B cell (primary cell): Measurements from ENCODE around the gene SHROOM2. TPM values are rescaled to one million over a fixed set of nuclear protein-coding genes. Genes with fewer than 3 reads are reported as not detected.

ENCODE experiments used
- ATAC-seq: fragments of 200-7000 bp; cut with Tn5 transposase; one replicate; pipeline ENCODE4 v1.10.0; 2021; ENCODE audit warnings: low read depth, mild to moderate bottlenecking, moderate number of reproducible peaks, moderate library complexity
- CTCF ChIA-PET: fragments of 350-600 bp; sonication (Branson Sonifier 250); formaldehyde crosslinking; loops from one replicate; lab custom pipeline; 2021; ENCODE audit warnings: antibody characterized with exemption, inconsistent platforms; lab: Charles Lee
- POLR2A ChIA-PET: fragments of 350-600 bp; sonication (Branson Sonifier 250); formaldehyde crosslinking; loops from one replicate; lab custom pipeline; 2021; ENCODE audit warnings: antibody characterized with exemption; lab: Charles Lee
- DNase-seq: peaks from one replicate; pipeline ENCODE4 v3.0.0; 2013
- H2AFZ ChIP-seq: 2 replicates; pipeline ENCODE4 v1.6.1; 2012; ENCODE audit warnings: mild to moderate bottlenecking, low read depth, low read length; ENCODE audit not compliant: insufficient read depth, poor library complexity, severe bottlenecking
- H3K27ac ChIP-seq, 2 donors: 1 replicate in 1 of 2; 2 replicates in 1 of 2; pipeline ENCODE4 v1.5.1; 2012 to 2013; ENCODE audit warnings: low read length in 2 of 2, mild to moderate bottlenecking in 2 of 2, moderate library complexity in 1 of 2
- H3K27me3 ChIP-seq, 4 experiments: fragments of 200-600 bp in 1 of 4; sonication (generic) in 1 of 4; replicated peaks in 1 of 4; 1 replicate in 2 of 4; 2 replicates in 2 of 4; pipeline versions ENCODE4 v1.6.1 to v1.7.0; 2013 to 2016; ENCODE audit warnings: low read length in 3 of 4, mild to moderate bottlenecking in 2 of 4, mixed read lengths in 1 of 4, moderate library complexity in 1 of 4; ENCODE audit not compliant: insufficient read depth in 4 of 4, control insufficient read depth in 3 of 4; ENCODE audit errors: control extremely low read depth in 1 of 4
- H3K36me3 ChIP-seq, 2 experiments: replicated peaks in 1 of 2; 1 replicate in 1 of 2; 2 replicates in 1 of 2; pipeline versions ENCODE4 v1.6.1 to v1.7.1; 2013; ENCODE audit warnings: low read length in 1 of 2; ENCODE audit not compliant: insufficient read depth in 2 of 2, control insufficient read depth in 1 of 2; ENCODE audit errors: control extremely low read depth in 1 of 2, extremely low read depth in 1 of 2
- H3K4me1 ChIP-seq, 2 donors: fragments of 200-600 bp in 1 of 2; sonication (generic) in 1 of 2; 1 replicate in 1 of 2; 2 replicates in 1 of 2; pipeline versions ENCODE4 v1.5.1 to v1.6.1; 2013 to 2017; ENCODE audit warnings: low read length in 2 of 2; ENCODE audit not compliant: control insufficient read depth in 2 of 2, insufficient read depth in 2 of 2
- H3K4me2 ChIP-seq: replicated peaks from 2 replicates; pipeline ENCODE3; 2012; ENCODE audit warnings: mild to moderate bottlenecking, low read depth, low read length; ENCODE audit not compliant: poor library complexity, severe bottlenecking
- H3K4me3 ChIP-seq, 5 experiments: fragments of 200-600 bp in 1 of 5; sonication (generic) in 1 of 5; 1 replicate in 3 of 5; 2 replicates in 2 of 5; pipeline versions ENCODE4 v1.5.1 to v1.7.0; 2011 to 2016; ENCODE audit warnings: low read length in 4 of 5, mild to moderate bottlenecking in 4 of 5, low read depth in 2 of 5, control low read depth in 1 of 5, moderate library complexity in 1 of 5; ENCODE audit not compliant: insufficient read depth in 1 of 5; ENCODE audit errors: control extremely low read depth in 1 of 5, extremely low read depth in 1 of 5
- H3K79me2 ChIP-seq: fragments of 200-600 bp; sonication (generic); one replicate; pipeline ENCODE4 v1.6.0; 2016; ENCODE audit warnings: low read length; ENCODE audit not compliant: control insufficient read depth, insufficient read depth
- H3K9ac ChIP-seq: fragments of 200-600 bp; sonication (generic); 2 replicates; pipeline ENCODE4 v1.6.1; 2017; ENCODE audit warnings: mild to moderate bottlenecking, low read length, moderate library complexity
- H3K9me3 ChIP-seq, 3 donors: one replicate each; pipeline versions ENCODE4 v1.6.1 to v1.7.1; 2013; ENCODE audit warnings: low read length in 2 of 3; ENCODE audit not compliant: control insufficient read depth in 2 of 3, insufficient read depth in 1 of 3; ENCODE audit errors: control extremely low read depth in 1 of 3
- H4K20me1 ChIP-seq: 2 replicates; pipeline ENCODE4 v1.6.0; 2012; ENCODE audit warnings: mild to moderate bottlenecking, low read length; ENCODE audit not compliant: insufficient read depth, control insufficient read depth, poor library complexity, severe bottlenecking
- H3K27ac Mint-ChIP-seq: one replicate; pipeline ENCODE4 v1.8.0; 2021; ENCODE audit warnings: mixed read lengths
- H3K27me3 Mint-ChIP-seq: one replicate; pipeline ENCODE4 v1.8.0; 2021; ENCODE audit warnings: mixed read lengths
- H3K4me1 Mint-ChIP-seq: one replicate; pipeline ENCODE4 v1.8.0; 2021; ENCODE audit warnings: mixed read lengths
- H3K4me3 Mint-ChIP-seq: one replicate; pipeline ENCODE4 v1.8.0; 2021; ENCODE audit warnings: mixed read lengths
- H3K9me3 Mint-ChIP-seq: one replicate; pipeline ENCODE4 v1.8.0; 2022; ENCODE audit warnings: mixed read lengths; ENCODE audit not compliant: insufficient read depth
- CTCF ChIP-seq: fragments of 200-600 bp; IDR thresholded peaks from one replicate; pipeline ENCODE4 v1.8.0; 2022; ENCODE audit warnings: antibody characterized with exemption, mild to moderate bottlenecking
- EZH2 ChIP-seq: IDR thresholded peaks from 2 replicates; pipeline ENCODE4 v1.6.1; 2012; ENCODE audit warnings: borderline replicate concordance, low read depth, mild to moderate bottlenecking, moderate library complexity, low read length; ENCODE audit not compliant: insufficient read depth, poor library complexity, severe bottlenecking
- WGBS: methylation state at CpG from one replicate; pipeline ENCODE4 v1.1.5; 2013; ENCODE audit warnings: missing lambda C conversion rate; ENCODE audit not compliant: insufficient coverage; 5-methylcytosine and 5-hydroxymethylcytosine counted together
- intact Hi-C: fragments of 100-400 bp; cut with micrococcal nuclease; formaldehyde crosslinking; loops from one replicate; pipeline ENCODE4 v1.10.0; 2022
- polyA plus RNA-seq: library from polyadenylated mRNA; depleted of rRNA; stranded (reverse); fragments of >200 nt; gene quantifications from 2 replicates; pipeline ENCODE4 v1.2.3, GENCODE V29; 2012
- total RNA-seq, 2 donors: library from RNA; stranded (reverse); fragments of 120-200 nt in 1 of 2; gene quantifications; 1 replicate in 1 of 2; 2 replicates in 1 of 2; pipeline versions ENCODE4 v1.2.3 to v1.2.4, GENCODE V29; 2013 to 2022

SHROOM2 gene
- total and polyA plus RNA-seq, 2 donors (not counting 1 experiment from before 2014, with no cell fraction given) = not detected

- CTCF ChIA-PET = no interaction called here
Observed at GRCh38 chrX:9816084-9816700, 30.0 kb downstream of the SHROOM2 start.

GRCh38 chrX:9821572-9821971 lies 35.3 kb downstream of the SHROOM2 start:
- Mint-ChIP-seq H3K27me3 (peaks cover 9% of the 10 kb centered on the region), H3K4me3 (no peak overlapping the region), H3K9me3 (no peaks in the 10 kb centered on the region), H3K27ac (no peak overlapping the region), H3K4me1 (no peaks in the 10 kb centered on the region)
- CTCF ChIA-PET = no interaction called here
- H3K4me3 ChIP-seq = no peak overlapping the region
- intact Hi-C loops = no loop called here
- no peak overlapping the region for H3K27ac ChIP-seq
- no CpG with 5 or more reads among the region's 7 CpGs for WGBS
- H3K36me3 ChIP-seq = no peaks in the 10 kb centered on the region
- H3K4me1 ChIP-seq = no peaks in the 10 kb centered on the region
- H3K27me3 ChIP-seq = no peaks in the 10 kb centered on the region
- H3K9ac ChIP-seq = no peak overlapping the region
- H3K79me2 ChIP-seq = no peaks in the 10 kb centered on the region
- H3K9me3 ChIP-seq = no peaks in the 10 kb centered on the region
- TF ChIP-seq CTCF (no peak), EZH2 (no peak)
- ATAC-seq (no peak), DNase-seq (no peak)
- H4K20me1 ChIP-seq = no peaks in the 10 kb centered on the region
- POLR2A ChIA-PET = no interaction called here
- H2AFZ ChIP-seq = no peak overlapping the region
- no peak overlapping the region for H3K4me2 ChIP-seq

More at GRCh38 chrX:9816084-9816700, 30.0 kb downstream of the SHROOM2 start:
- Mint-ChIP-seq H3K9me3 (no peaks in the 10 kb centered on the region), H3K27ac (no peak overlapping the region), H3K27me3 (peaks cover 9% of the 10 kb centered on the region), H3K4me3 (no peak overlapping the region), H3K4me1 (no peaks in the 10 kb centered on the region)
- no peak overlapping the region for H3K9ac ChIP-seq
- POLR2A ChIA-PET = no interaction called here
- H2AFZ ChIP-seq = no peak overlapping the region
- no peaks in the 10 kb centered on the region for H3K79me2 ChIP-seq
- DNase-seq (no peak), ATAC-seq (no peak)
- no peaks in the 10 kb centered on the region for H4K20me1 ChIP-seq
- no peaks in the 10 kb centered on the region for H3K36me3 ChIP-seq
- TF ChIP-seq CTCF (no peak), EZH2 (no peak)
- no peaks in the 10 kb centered on the region for H3K9me3 ChIP-seq
- WGBS = 20% methylated on average over 2 of the region's 10 CpGs
- H3K4me1 ChIP-seq = no peaks in the 10 kb centered on the region
- H3K4me3 ChIP-seq = no peak overlapping the region
- no peak overlapping the region for H3K4me2 ChIP-seq
- H3K27ac ChIP-seq = no peak overlapping the region
- intact Hi-C loops = no loop called here
- no peaks in the 10 kb centered on the region for H3K27me3 ChIP-seq
